Raji (cell line): ENCODE measurements around the gene RALGAPB.

Experiments used
- POLR2A ChIP-seq: IDR thresholded peaks from 2 replicates; pipeline ENCODE4 v1.6.1; 2011; ENCODE audit warnings: low read depth, low read length, control low read depth; ENCODE audit not compliant: insufficient read depth

Gene RALGAPB

GRCh38 chr20:38607351-38607750 is 134.7 kb downstream of the RALGAPB start:
- no peak for TF ChIP-seq POLR2A

- TF ChIP-seq POLR2A: no peak
Observed at GRCh38 chr20:38608188-38608587, 135.5 kb downstream of the RALGAPB start.

GRCh38 chr20:38609815-38610214 is 137.2 kb downstream of the RALGAPB start:
- no peak for TF ChIP-seq POLR2A

- TF ChIP-seq POLR2A: no peak
Observed at GRCh38 chr20:38610521-38610920, 137.9 kb downstream of the RALGAPB start.

- TF ChIP-seq POLR2A: no peak
Observed at GRCh38 chr20:38612751-38613515, 140.3 kb downstream of the RALGAPB start.

- no peak for TF ChIP-seq POLR2A
Observed at GRCh38 chr20:38615283-38615682, 142.6 kb downstream of the RALGAPB start.

GRCh38 chr20:38616457-38616856 is 143.8 kb downstream of the RALGAPB start:
- TF ChIP-seq POLR2A: no peak

- TF ChIP-seq POLR2A: no peak
Observed at GRCh38 chr20:38617011-38617829, 144.6 kb downstream of the RALGAPB start.

GRCh38 chr20:38617830-38618196 is 145.2 kb downstream of the RALGAPB start:
- TF ChIP-seq POLR2A: no peak

GRCh38 chr20:38620441-38620840 is 147.8 kb downstream of the RALGAPB start:
- TF ChIP-seq POLR2A: no peak

GRCh38 chr20:38623061-38623460 is 150.4 kb downstream of the RALGAPB start:
- TF ChIP-seq POLR2A: no peak

- TF ChIP-seq POLR2A: no peak
Observed at GRCh38 chr20:38624084-38624483, 151.4 kb downstream of the RALGAPB start.

GRCh38 chr20:38625896-38626295 is 153.3 kb downstream of the RALGAPB start:
- no peak for TF ChIP-seq POLR2A

- TF ChIP-seq POLR2A: no peak
Observed at GRCh38 chr20:38626921-38627659, 154.4 kb downstream of the RALGAPB start.
